SU-DHL-6 (cell line): Measurements from ENCODE around the gene FRMD3.

Source experiments
- H2AFZ ChIP-seq: fragments of 200-600 bp; sonication (generic); 2 replicates; pipeline ENCODE4 v1.6.1; 2014; ENCODE audit warnings: low read depth, mild to moderate bottlenecking, moderate library complexity, mixed read lengths, antibody characterized with exemption, low read length; ENCODE audit not compliant: severe bottlenecking
- H3F3A ChIP-seq: fragments of 200-600 bp; shearing (Covaris generic); 2 replicates; pipeline ENCODE4 v1.6.0; 2016; ENCODE audit warnings: antibody characterized with exemption, mild to moderate bottlenecking; ENCODE audit not compliant: insufficient read depth
- H3K27ac ChIP-seq: fragments of 200-600 bp; sonication (generic); 2 replicates; pipeline ENCODE4 v1.5.1; 2016; ENCODE audit warnings: low read depth, mild to moderate bottlenecking, low read length, moderate library complexity, mixed read lengths
- H3K27me3 ChIP-seq: fragments of 200-600 bp; sonication (generic), shearing (Covaris generic); 2 replicates; pipeline ENCODE4 v1.6.0; 2014; ENCODE audit warnings: mild to moderate bottlenecking, low read length
- H3K36me3 ChIP-seq: fragments of 200-600 bp; sonication (generic); 2 replicates; pipeline ENCODE4 v1.6.1; 2014; ENCODE audit warnings: mild to moderate bottlenecking, low read length, mixed read lengths
- H3K4me2 ChIP-seq: fragments of 300-600, 200-600 bp; shearing (Covaris generic), sonication (generic); 2 replicates; pipeline ENCODE4 v1.6.0; 2014; ENCODE audit warnings: low read length, low read depth, mild to moderate bottlenecking; ENCODE audit not compliant: poor library complexity, severe bottlenecking
- H3K4me3 ChIP-seq: fragments of 200-600 bp; sonication (generic); 2 replicates; pipeline ENCODE4 v1.5.1; 2014; ENCODE audit warnings: antibody characterized with exemption, low read length, mild to moderate bottlenecking, mixed read lengths; ENCODE audit not compliant: insufficient read depth, poor library complexity, severe bottlenecking
- H3K79me2 ChIP-seq: fragments of 200-600 bp; sonication (generic); 2 replicates; pipeline ENCODE4 v1.6.1; 2014; ENCODE audit warnings: mild to moderate bottlenecking, low read length, moderate library complexity; ENCODE audit not compliant: insufficient read depth
- H3K9ac ChIP-seq: fragments of 200-600 bp; sonication (generic); 2 replicates; pipeline ENCODE4 v1.7.0; 2014; ENCODE audit warnings: mild to moderate bottlenecking, low read length
- H3K9me2 ChIP-seq: fragments of 200-600 bp; sonication (generic); replicated peaks from 2 replicates; pipeline ENCODE4 v1.6.1; 2014; ENCODE audit warnings: low read length; ENCODE audit not compliant: insufficient read depth
- H3K9me3 ChIP-seq: fragments of 200-600 bp; sonication (generic); 2 replicates; pipeline ENCODE4 v1.6.1; 2014; ENCODE audit warnings: low read length, mixed read lengths; ENCODE audit not compliant: insufficient read depth
- H4K20me1 ChIP-seq: fragments of 200-600 bp; sonication (generic); 2 replicates; pipeline ENCODE4 v1.6.1; 2014; ENCODE audit warnings: low read depth, mild to moderate bottlenecking, antibody characterized with exemption, low read length, moderate library complexity, mixed read lengths
- CTCF ChIP-seq: fragments of 200-600 bp; sonication (generic); IDR thresholded peaks from one replicate; pipeline ENCODE4 v1.5.1; 2017; ENCODE audit warnings: antibody characterized with exemption, mild to moderate bottlenecking, low read length, moderate library complexity; ENCODE audit not compliant: insufficient read depth, poor library complexity, severe bottlenecking
- EZH2phosphoT487 ChIP-seq: fragments of 200-600 bp; sonication (generic), shearing (Covaris generic); conservative IDR thresholded peaks from 2 replicates; pipeline ENCODE4 v1.6.1; 2018; ENCODE audit warnings: mild to moderate bottlenecking, antibody characterized with exemption, low read length, moderate library complexity, mixed read lengths

The FRMD3 gene

DNA sequence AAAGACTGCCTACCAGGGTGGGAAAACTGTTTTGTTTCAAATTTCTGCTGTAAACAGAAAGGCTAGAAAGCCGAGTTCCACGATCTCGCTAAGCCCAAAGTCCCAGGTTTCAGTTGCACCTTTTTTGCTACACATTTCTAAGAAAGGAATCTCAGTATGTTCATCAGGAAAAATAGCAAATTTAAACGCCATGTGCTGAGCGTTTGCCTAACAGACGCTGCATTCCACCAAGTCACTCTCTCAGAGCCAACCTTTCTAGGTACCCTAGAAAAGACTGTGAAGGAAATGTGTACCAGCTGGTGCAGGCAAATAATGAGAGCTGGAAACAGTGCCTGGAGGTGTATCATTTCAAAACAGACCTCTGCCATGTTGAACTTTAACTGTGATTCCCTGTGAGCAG is 71.8 kb downstream of the FRMD3 start:
- H3K9me2 ChIP-seq, result no peaks in the 10 kb centered on the region
- H2AFZ ChIP-seq, result no peak overlapping the region
- no peak overlapping the region for H3K4me2 ChIP-seq
- no peaks in the 10 kb centered on the region for H3K9me3 ChIP-seq
- no peak overlapping the region for H3K4me3 ChIP-seq
- no peak overlapping the region for H3K9ac ChIP-seq
- no peaks in the 10 kb centered on the region for H3K79me2 ChIP-seq
- no peaks in the 10 kb centered on the region for H3F3A ChIP-seq
- H3K27ac ChIP-seq, result no peak overlapping the region
- no peaks in the 10 kb centered on the region for H4K20me1 ChIP-seq
- no peaks in the 10 kb centered on the region for H3K27me3 ChIP-seq
- no peaks in the 10 kb centered on the region for H3K36me3 ChIP-seq
- TF ChIP-seq CTCF, result no peak
- no peak for TF ChIP-seq EZH2phosphoT487

- no peak for TF ChIP-seq CTCF
- no peak for TF ChIP-seq EZH2phosphoT487
- no peaks in the 10 kb centered on the region for H3F3A ChIP-seq
- H3K9me2 ChIP-seq, result no peaks in the 10 kb centered on the region
- no peak overlapping the region for H3K4me3 ChIP-seq
- no peaks in the 10 kb centered on the region for H3K9me3 ChIP-seq
- H3K9ac ChIP-seq, result no peak overlapping the region
- H2AFZ ChIP-seq, result no peak overlapping the region
- no peaks in the 10 kb centered on the region for H3K27me3 ChIP-seq
- no peak overlapping the region for H3K4me2 ChIP-seq
- no peaks in the 10 kb centered on the region for H4K20me1 ChIP-seq
- H3K79me2 ChIP-seq, result no peaks in the 10 kb centered on the region
- no peaks in the 10 kb centered on the region for H3K36me3 ChIP-seq
- H3K27ac ChIP-seq, result no peak overlapping the region
These were observed 78.4 kb downstream of the FRMD3 start for GRCh38 chr9:83459830-83460229.

DNA sequence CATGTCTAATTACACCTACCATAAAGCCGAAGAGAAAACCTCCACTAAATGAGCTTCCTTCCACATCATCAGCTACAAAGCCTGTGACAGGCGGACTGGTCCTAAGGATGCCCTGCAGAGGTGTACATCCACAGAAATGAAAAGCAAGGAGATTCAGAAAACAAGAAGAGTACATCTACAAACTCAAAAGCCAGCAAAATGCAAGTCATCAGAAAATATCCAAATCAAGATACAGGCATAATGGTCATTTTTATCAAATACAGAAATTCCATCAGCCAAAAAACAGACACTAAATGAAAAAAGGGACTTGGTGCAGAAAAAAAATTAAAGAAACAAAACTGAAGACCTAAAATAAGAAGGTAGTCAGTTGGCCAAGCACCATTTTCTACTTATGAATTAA is 79.7 kb downstream of the FRMD3 start:
- Histone ChIP-seq H3K27me3 (no peaks in the 10 kb centered on the region), H3K9ac (no peak overlapping the region), H4K20me1 (no peaks in the 10 kb centered on the region), H3K79me2 (no peaks in the 10 kb centered on the region), H3K4me3 (no peak overlapping the region), H2AFZ (no peak overlapping the region), H3K27ac (no peak overlapping the region), H3K36me3 (no peaks in the 10 kb centered on the region), H3K9me2 (no peaks in the 10 kb centered on the region), H3K9me3 (no peaks in the 10 kb centered on the region), H3K4me2 (no peak overlapping the region), H3F3A (no peaks in the 10 kb centered on the region)
- TF ChIP-seq CTCF (no peak), EZH2phosphoT487 (no peak)

- Histone ChIP-seq H3K9me3 (no peaks in the 10 kb centered on the region), H3K79me2 (no peaks in the 10 kb centered on the region), H3K4me2 (no peak overlapping the region), H4K20me1 (no peaks in the 10 kb centered on the region), H3K27me3 (no peaks in the 10 kb centered on the region), H3K9ac (no peak overlapping the region), H3K9me2 (no peaks in the 10 kb centered on the region), H2AFZ (no peak overlapping the region), H3K4me3 (no peak overlapping the region), H3K36me3 (no peaks in the 10 kb centered on the region), H3K27ac (no peak overlapping the region), H3F3A (no peaks in the 10 kb centered on the region)
- no peak for TF ChIP-seq EZH2phosphoT487
- TF ChIP-seq CTCF, result no peak
These were observed 81.2 kb downstream of the FRMD3 start for GRCh38 chr9:83457005-83457404.
